Suprapubic skin (tissue), 4 donors: ENCODE measurements around the gene LRFN4. TPM values are rescaled to one million over a fixed set of nuclear protein-coding genes. Genes with fewer than 3 reads are reported as not detected.

Experiments
- DNase-seq, 2 donors: peaks; one replicate each; pipeline ENCODE4 v3.0.0-alpha.2; 2019; ENCODE audit warnings: low spot score in 2 of 2
- H3K27ac ChIP-seq: fragments of 200-600 bp; sonication (generic); one replicate; pipeline ENCODE4 v1.5.1; 2019
- H3K27me3 ChIP-seq: fragments of 200-600 bp; sonication (generic); one replicate; pipeline ENCODE4 v1.5.1; 2019
- H3K36me3 ChIP-seq: fragments of 200-600 bp; sonication (generic); one replicate; pipeline ENCODE4 v1.5.1; 2019
- H3K4me1 ChIP-seq: fragments of 200-600 bp; sonication (generic); one replicate; pipeline ENCODE4 v1.5.1; 2019
- H3K4me3 ChIP-seq: fragments of 200-600 bp; sonication (generic); one replicate; pipeline ENCODE4 v1.5.1; 2019; ENCODE audit warnings: mild to moderate bottlenecking
- H3K9me3 ChIP-seq: fragments of 200-600 bp; sonication (generic); one replicate; pipeline ENCODE4 v1.5.1; 2019
- CTCF ChIP-seq, 2 donors: fragments of 200-600 bp in 1 of 2; fragments of 450-650 bp in 1 of 2; sonication (generic) in 1 of 2; IDR thresholded peaks; one replicate each; pipeline ENCODE4 v1.5.1; 2016 to 2019; ENCODE audit warnings: antibody characterized with exemption in 2 of 2, mild to moderate bottlenecking in 1 of 2, moderate library complexity in 1 of 2
- EP300 ChIP-seq: sonication (generic); formaldehyde crosslinking; IDR thresholded peaks from one replicate; pipeline ENCODE4 v1.6.1; 2017; ENCODE audit warnings: antibody characterized with exemption
- POLR2A ChIP-seq, 2 donors: fragments of 450-650 bp; IDR thresholded peaks; one replicate each; pipeline ENCODE4 v1.6.1; 2017; ENCODE audit warnings: antibody characterized with exemption in 2 of 2, mild to moderate bottlenecking in 2 of 2, moderate library complexity in 2 of 2
- POLR2AphosphoS5 ChIP-seq, 3 donors: sonication (generic); formaldehyde crosslinking; IDR thresholded peaks; one replicate each; pipeline ENCODE4 v1.6.1; 2017; ENCODE audit warnings: antibody characterized with exemption in 3 of 3
- WGBS: methylation state at CpG from one replicate; pipeline ENCODE4 v1.1.5; 2018; 5-methylcytosine and 5-hydroxymethylcytosine counted together
- total RNA-seq, 4 donors: library from RNA; depleted of rRNA; stranded (reverse); fragments of >200 nt; gene quantifications; one replicate each; pipeline ENCODE4 v1.1.0, GENCODE V29; 2016

The LRFN4 gene
- total RNA-seq, 4 donors from 2014 or later = 6.0 to 8.5 (median 8.3) TPM

- peaks cover 25% of the 10 kb centered on the region for H3K4me1 ChIP-seq
- H3K27ac ChIP-seq = no peak overlapping the region
- WGBS = 97% methylated on average over 6 of the region's 8 CpGs
Measured at GRCh38 chr11:66909181-66909580, 52.3 kb downstream of the LRFN4 start.

DNA sequence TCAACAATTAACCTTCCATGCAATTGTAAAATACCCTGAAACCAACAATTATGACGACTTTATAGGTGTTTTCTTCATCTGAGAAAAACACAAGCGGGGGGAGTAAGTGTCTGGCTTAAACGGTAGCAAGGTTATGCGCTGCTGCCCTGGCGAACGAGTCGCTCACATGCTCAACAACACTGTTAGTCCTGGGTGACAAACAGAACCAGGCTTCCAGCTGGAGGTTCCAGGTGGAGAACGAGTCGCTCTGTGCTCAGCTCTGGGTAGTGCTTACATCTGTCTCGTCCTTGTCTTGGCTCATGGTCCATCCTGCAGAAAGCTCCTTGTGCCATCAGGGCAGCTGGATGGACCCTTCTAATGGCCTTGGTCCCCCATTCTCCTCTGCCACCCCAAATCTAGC lies 53.2 kb downstream of the LRFN4 start:
- H3K27ac ChIP-seq = no peak overlapping the region
- TF ChIP-seq EP300 = no peak
- WGBS = 90% methylated on average over 10 of the region's 10 CpGs
- H3K36me3 ChIP-seq = no peaks in the 10 kb centered on the region
- H3K27me3 ChIP-seq = no peaks in the 10 kb centered on the region
- H3K4me3 ChIP-seq = no peak overlapping the region
- H3K9me3 ChIP-seq = no peaks in the 10 kb centered on the region
- no peak for DNase-seq
- peaks cover 25% of the 10 kb centered on the region for H3K4me1 ChIP-seq

More at GRCh38 chr11:66909181-66909580, 52.3 kb downstream of the LRFN4 start:
- Histone ChIP-seq H3K27me3 (no peaks in the 10 kb centered on the region), H3K9me3 (no peaks in the 10 kb centered on the region), H3K4me3 (no peak overlapping the region), H3K36me3 (no peaks in the 10 kb centered on the region)
- TF ChIP-seq POLR2AphosphoS5 (IDR thresholded peaks at IDR 0.05) = no peak
- no peak for TF ChIP-seq POLR2A (IDR thresholded peaks at IDR 0.05)
- TF ChIP-seq EP300 = no peak
- TF ChIP-seq CTCF (IDR thresholded peaks at IDR 0.05) = no peak
- DNase-seq = no peak

Other genes starting within 250 kb of the LRFN4 start
- gene RBM14, start 240.4 kb upstream of the LRFN4 start, total RNA-seq = 10 to 100 TPM; 53.2 to 96.1 (median 84.5) TPM
- 10 to 100 TPM; 82.5 to 100.0 (median 91.4) TPM for gene RBM4, start 218.4 kb upstream of the LRFN4 start, total RNA-seq
- gene RBM4B, start 179.2 kb upstream of the LRFN4 start, total RNA-seq = 10 to 100 TPM; 16.7 to 27.1 (median 22.0) TPM
- gene SPTBN2, start 127.8 kb upstream of the LRFN4 start, total RNA-seq = 100 to 1,000 TPM; 337 to 544 (median 450) TPM
- gene RCE1, start 13.6 kb upstream of the LRFN4 start, total RNA-seq = 10 to 100 TPM; 32.2 to 54.4 (median 42.8) TPM
- 10 to 100 TPM; 10.8 to 25.4 (median 13.9) TPM for gene PC, start 101.3 kb downstream of the LRFN4 start, total RNA-seq
- not detected for gene C11orf86, start 118.2 kb downstream of the LRFN4 start, total RNA-seq
- gene SYT12, start 166.1 kb downstream of the LRFN4 start, total RNA-seq = 1 to 10 TPM in 1 of 4 donors, under 1 TPM in 3; 0.38 to 1.1 (median 0.53) TPM
- gene RHOD, start 199.8 kb downstream of the LRFN4 start, total RNA-seq = 10 to 100 TPM; 25.1 to 95.5 (median 65.9) TPM